HepG2 (cell line): ENCODE data around the gene AGER. TPM values are rescaled to one million over a fixed set of nuclear protein-coding genes. Genes with fewer than 3 reads are reported as not detected.

Source experiments
- HOXA7 ChIP-seq: sonication (generic); formaldehyde crosslinking; IDR thresholded peaks from 2 replicates; pipeline ENCODE4 v1.8.1; 2022; ENCODE audit warnings: mild to moderate bottlenecking, missing genetic modification reagents, moderate library complexity
- KDM6A ChIP-seq: IDR thresholded peaks from 2 replicates; pipeline ENCODE4 v1.6.1; 2016; ENCODE audit warnings: low read depth
- PLRG1 ChIP-seq: fragments of 450-650 bp; conservative IDR thresholded peaks from 2 replicates; pipeline ENCODE4 v1.6.1; 2016
- PTBP1 ChIP-seq: fragments of 200-400 bp; formaldehyde crosslinking; IDR thresholded peaks from 2 replicates; pipeline ENCODE4 v1.6.1; 2018; ENCODE audit warnings: low read length, low read depth; ENCODE audit not compliant: poor library complexity, severe bottlenecking
- RNF2 ChIP-seq: fragments of 450-650 bp; conservative IDR thresholded peaks from 2 replicates; pipeline ENCODE4 v1.6.1; 2016; ENCODE audit warnings: low read depth
- SP5 ChIP-seq: IDR thresholded peaks from 2 replicates; pipeline ENCODE4 v1.6.1; 2016; ENCODE audit warnings: low read depth, borderline replicate concordance
- TAF1 ChIP-seq: sonication (generic); formaldehyde crosslinking; IDR thresholded peaks from 2 replicates; pipeline ENCODE4 v1.4.0; 2020; ENCODE audit warnings: missing genetic modification reagents
- TEAD2 ChIP-seq: sonication (generic); formaldehyde crosslinking; IDR thresholded peaks from 2 replicates; pipeline ENCODE4 v1.9.0; 2021; ENCODE audit warnings: missing genetic modification reagents
- YEATS2 ChIP-seq: sonication (generic); formaldehyde crosslinking; IDR thresholded peaks from 2 replicates; pipeline ENCODE4 v1.4.0; 2020; ENCODE audit warnings: missing genetic modification reagents, borderline replicate concordance
- ZBTB25 ChIP-seq: IDR thresholded peaks from 2 replicates; pipeline ENCODE4 v1.6.1; 2018; ENCODE audit warnings: missing genetic modification reagents
- ZFP82 ChIP-seq: sonication (generic); formaldehyde crosslinking; IDR thresholded peaks from 2 replicates; pipeline ENCODE4 v1.5.1; 2020; ENCODE audit warnings: mild to moderate bottlenecking, missing genetic modification reagents, borderline replicate concordance
- ZNF20 ChIP-seq: sonication (generic); formaldehyde crosslinking; IDR thresholded peaks from 2 replicates; pipeline ENCODE4 v1.4.0; 2020; ENCODE audit warnings: mild to moderate bottlenecking, moderate library complexity, missing genetic modification reagents
- ZNF33A ChIP-seq: sonication (generic); formaldehyde crosslinking; IDR thresholded peaks from 2 replicates; pipeline ENCODE4 v1.5.1; 2020; ENCODE audit warnings: missing genetic modification reagents, mild to moderate bottlenecking, moderate library complexity, borderline replicate concordance
- ZNF350 ChIP-seq: sonication (generic); formaldehyde crosslinking; IDR thresholded peaks from 2 replicates; pipeline ENCODE4 v1.4.0; 2020; ENCODE audit warnings: mild to moderate bottlenecking, low read depth, missing genetic modification reagents, borderline replicate concordance
- ZNF407 ChIP-seq: sonication (generic); formaldehyde crosslinking; IDR thresholded peaks from one replicate; pipeline ENCODE4 v1.5.1; 2020; ENCODE audit warnings: mild to moderate bottlenecking, missing genetic modification reagents; ENCODE audit errors: not compliant biosample characterization
- ZSCAN30 ChIP-seq: sonication (generic); formaldehyde crosslinking; IDR thresholded peaks from 2 replicates; pipeline ENCODE4 v1.5.0; 2020; ENCODE audit warnings: mild to moderate bottlenecking, missing genetic modification reagents
- polyA plus RNA-seq, 8 experiments: library from polyadenylated mRNA; depleted of rRNA in 3 of 8; stranded (reverse) in 7 of 8; unstranded in 1 of 8; fragments of >200 nt; fragmentation: Illumina TruSeq in 4 of 8; extraction: Trizol in 4 of 8; gene quantifications; 2 replicates each; pipeline versions ENCODE4 v1.2.1 to v1.2.3, GENCODE V29; 2011 to 2016; ENCODE audit warnings: low read depth in 4 of 8, missing spikeins in 1 of 8, mixed read lengths in 1 of 8; ENCODE audit not compliant: insufficient read depth in 1 of 8
- total RNA-seq, 5 experiments: library from RNA; depleted of rRNA; stranded (reverse); fragments of >200 nt; fragmentation: Illumina TruSeq; extraction: Trizol; gene quantifications; 2 replicates each; pipeline ENCODE4 v1.2.3, GENCODE V29; 2016; ENCODE audit warnings: low read depth in 1 of 5
- TF ChIP-seq, protein P1 (sequence below): sonication (generic); formaldehyde crosslinking; IDR thresholded peaks from 2 replicates; pipeline ENCODE4 v1.5.0; 2020; ENCODE audit warnings: mild to moderate bottlenecking, low read depth, missing genetic modification reagents, borderline replicate concordance
- TF ChIP-seq, protein P2 (sequence below): sonication (generic); formaldehyde crosslinking; IDR thresholded peaks from 2 replicates; pipeline ENCODE4 v1.5.1; 2020; ENCODE audit warnings: missing genetic modification reagents, mild to moderate bottlenecking, borderline replicate concordance

Gene AGER
- total and polyA plus RNA-seq, 2 of the 13 experiments (the other 11 are each of a cell fraction or from before 2014, with no cell fraction given), result 1.9 to 5.1 TPM

GRCh38 chr6:32194825-32195651 is 11.0 kb upstream of the AGER start (continued):
- TF ChIP-seq ZNF350 (CRISPR knock-in tag), result no peak
- no peak for TF ChIP-seq ZNF20
- 0 out of 2 replicates have a peak, but pooled peaks have one; percentile 6 for TF ChIP-seq ZFP82
- no peak for TF ChIP-seq ZBTB25 (CRISPR knock-in tag)
- no peak for TF ChIP-seq KDM6A (CRISPR knock-in tag)
- no peak for TF ChIP-seq ZNF33A (CRISPR knock-in tag)
- no peak for TF ChIP-seq TAF1
- no peak for TF ChIP-seq YEATS2
- TF ChIP-seq TEAD2 (CRISPR knock-in tag), result no peak
- TF ChIP-seq ZSCAN30 (CRISPR knock-in tag), result no peak
- no peak for TF ChIP-seq HOXA7 (CRISPR knock-in tag)
- no peak; the same call in 1 of the 2 replicates for TF ChIP-seq SP5 (CRISPR knock-in tag)
- no peak for TF ChIP-seq PTBP1
- TF ChIP-seq PLRG1, result no peak
- TF ChIP-seq, protein P1, sequence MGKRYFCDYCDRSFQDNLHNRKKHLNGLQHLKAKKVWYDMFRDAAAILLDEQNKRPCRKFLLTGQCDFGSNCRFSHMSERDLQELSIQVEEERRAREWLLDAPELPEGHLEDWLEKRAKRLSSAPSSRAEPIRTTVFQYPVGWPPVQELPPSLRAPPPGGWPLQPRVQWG (CRISPR knock-in tag), result no peak
- no peak for TF ChIP-seq RNF2
- TF ChIP-seq, protein P2, sequence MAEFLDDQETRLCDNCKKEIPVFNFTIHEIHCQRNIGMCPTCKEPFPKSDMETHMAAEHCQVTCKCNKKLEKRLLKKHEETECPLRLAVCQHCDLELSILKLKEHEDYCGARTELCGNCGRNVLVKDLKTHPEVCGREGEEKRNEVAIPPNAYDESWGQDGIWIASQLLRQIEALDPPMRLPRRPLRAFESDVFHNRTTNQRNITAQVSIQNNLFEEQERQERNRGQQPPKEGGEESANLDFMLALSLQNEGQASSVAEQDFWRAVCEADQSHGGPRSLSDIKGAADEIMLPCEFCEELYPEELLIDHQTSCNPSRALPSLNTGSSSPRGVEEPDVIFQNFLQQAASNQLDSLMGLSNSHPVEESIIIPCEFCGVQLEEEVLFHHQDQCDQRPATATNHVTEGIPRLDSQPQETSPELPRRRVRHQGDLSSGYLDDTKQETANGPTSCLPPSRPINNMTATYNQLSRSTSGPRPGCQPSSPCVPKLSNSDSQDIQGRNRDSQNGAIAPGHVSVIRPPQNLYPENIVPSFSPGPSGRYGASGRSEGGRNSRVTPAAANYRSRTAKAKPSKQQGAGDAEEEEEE (CRISPR knock-in tag), result peak; percentile 55; the same call in 1 of the 2 replicates
- TF ChIP-seq ZNF407 (CRISPR knock-in tag), result no peak
